ENCODE measurements around the gene TCERG1L.

GRCh38 chr10:131201741-131202515 lies 109.6 kb downstream of the TCERG1L start:
- TF ChIP-seq, protein P1, sequence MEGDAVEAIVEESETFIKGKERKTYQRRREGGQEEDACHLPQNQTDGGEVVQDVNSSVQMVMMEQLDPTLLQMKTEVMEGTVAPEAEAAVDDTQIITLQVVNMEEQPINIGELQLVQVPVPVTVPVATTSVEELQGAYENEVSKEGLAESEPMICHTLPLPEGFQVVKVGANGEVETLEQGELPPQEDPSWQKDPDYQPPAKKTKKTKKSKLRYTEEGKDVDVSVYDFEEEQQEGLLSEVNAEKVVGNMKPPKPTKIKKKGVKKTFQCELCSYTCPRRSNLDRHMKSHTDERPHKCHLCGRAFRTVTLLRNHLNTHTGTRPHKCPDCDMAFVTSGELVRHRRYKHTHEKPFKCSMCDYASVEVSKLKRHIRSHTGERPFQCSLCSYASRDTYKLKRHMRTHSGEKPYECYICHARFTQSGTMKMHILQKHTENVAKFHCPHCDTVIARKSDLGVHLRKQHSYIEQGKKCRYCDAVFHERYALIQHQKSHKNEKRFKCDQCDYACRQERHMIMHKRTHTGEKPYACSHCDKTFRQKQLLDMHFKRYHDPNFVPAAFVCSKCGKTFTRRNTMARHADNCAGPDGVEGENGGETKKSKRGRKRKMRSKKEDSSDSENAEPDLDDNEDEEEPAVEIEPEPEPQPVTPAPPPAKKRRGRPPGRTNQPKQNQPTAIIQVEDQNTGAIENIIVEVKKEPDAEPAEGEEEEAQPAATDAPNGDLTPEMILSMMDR (IDR thresholded peaks at IDR 0.05; ENCODE audit: poor library complexity): no peak
- TF ChIP-seq EZH2 (IDR thresholded peaks at IDR 0.05; ENCODE audit: borderline replicate concordance): no peak
- TF ChIP-seq EZH2phosphoT487 (IDR thresholded peaks at IDR 0.05; ENCODE audit: low read depth, severe bottlenecking, unreplicated experiment): no peak
